Measurements from ENCODE around the gene PODNL1. TPM values are rescaled to one million over a fixed set of nuclear protein-coding genes. Genes with fewer than 3 reads are reported as not detected.

Gene PODNL1
- total RNA-seq = 0.17 TPM in 1 of 2 replicates, not detected in the other
- 2.4 and 3.3 TPM in 2 replicates for polyA plus RNA-seq

- no peaks in the 10 kb centered on the region for H4K20me1 ChIP-seq (ENCODE audit: insufficient read depth, poor library complexity, severe bottlenecking)
- H3K27me3 ChIP-seq = no peaks in the 10 kb centered on the region
- no peak within 1 kb of the TSS for H3K27ac ChIP-seq
- H3K9me3 ChIP-seq (ENCODE audit: low read depth) = no peaks in the 10 kb centered on the region
- H3K4me1 ChIP-seq (ENCODE audit: insufficient read depth) = no peaks in the 10 kb centered on the region
- WGBS (ENCODE audit: low lambda C conversion rate, missing lambda C conversion rate) = 48% methylated on average over 14 of the region's 21 CpGs
- peak; percentile 17 for DNase-seq (ENCODE audit: low spot score)
- H3K4me2 ChIP-seq = peak within 1 kb of the TSS; percentile 63
- TF ChIP-seq EZH2 (IDR thresholded peaks at IDR 0.05; ENCODE audit: borderline replicate concordance) = no peak
- no peak for TF ChIP-seq EZH2phosphoT487 (IDR thresholded peaks at IDR 0.05; ENCODE audit: low read depth, severe bottlenecking, unreplicated experiment)
- TF ChIP-seq, protein P1, sequence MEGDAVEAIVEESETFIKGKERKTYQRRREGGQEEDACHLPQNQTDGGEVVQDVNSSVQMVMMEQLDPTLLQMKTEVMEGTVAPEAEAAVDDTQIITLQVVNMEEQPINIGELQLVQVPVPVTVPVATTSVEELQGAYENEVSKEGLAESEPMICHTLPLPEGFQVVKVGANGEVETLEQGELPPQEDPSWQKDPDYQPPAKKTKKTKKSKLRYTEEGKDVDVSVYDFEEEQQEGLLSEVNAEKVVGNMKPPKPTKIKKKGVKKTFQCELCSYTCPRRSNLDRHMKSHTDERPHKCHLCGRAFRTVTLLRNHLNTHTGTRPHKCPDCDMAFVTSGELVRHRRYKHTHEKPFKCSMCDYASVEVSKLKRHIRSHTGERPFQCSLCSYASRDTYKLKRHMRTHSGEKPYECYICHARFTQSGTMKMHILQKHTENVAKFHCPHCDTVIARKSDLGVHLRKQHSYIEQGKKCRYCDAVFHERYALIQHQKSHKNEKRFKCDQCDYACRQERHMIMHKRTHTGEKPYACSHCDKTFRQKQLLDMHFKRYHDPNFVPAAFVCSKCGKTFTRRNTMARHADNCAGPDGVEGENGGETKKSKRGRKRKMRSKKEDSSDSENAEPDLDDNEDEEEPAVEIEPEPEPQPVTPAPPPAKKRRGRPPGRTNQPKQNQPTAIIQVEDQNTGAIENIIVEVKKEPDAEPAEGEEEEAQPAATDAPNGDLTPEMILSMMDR (IDR thresholded peaks at IDR 0.05; ENCODE audit: poor library complexity) = no peak
- H3K79me2 ChIP-seq = no peaks in the 10 kb centered on the region
- H3K36me3 ChIP-seq (replicated peaks; ENCODE audit: insufficient read depth, low read depth) = no peaks in the 10 kb centered on the region
- no peaks in the 10 kb centered on the region for H3K9me2 ChIP-seq (replicated peaks; ENCODE audit: insufficient read depth)
- H2AFZ ChIP-seq = no peak within 1 kb of the TSS
- no peak within 1 kb of the TSS for H3K4me3 ChIP-seq
Observed at GRCh38 chr19:13938301-13939064, at the start of gene PODNL1. PODNL1 (minus strand) TSS chr19:13938417; CDS start chr19:13938181, 236 bp downstream.

DNA sequence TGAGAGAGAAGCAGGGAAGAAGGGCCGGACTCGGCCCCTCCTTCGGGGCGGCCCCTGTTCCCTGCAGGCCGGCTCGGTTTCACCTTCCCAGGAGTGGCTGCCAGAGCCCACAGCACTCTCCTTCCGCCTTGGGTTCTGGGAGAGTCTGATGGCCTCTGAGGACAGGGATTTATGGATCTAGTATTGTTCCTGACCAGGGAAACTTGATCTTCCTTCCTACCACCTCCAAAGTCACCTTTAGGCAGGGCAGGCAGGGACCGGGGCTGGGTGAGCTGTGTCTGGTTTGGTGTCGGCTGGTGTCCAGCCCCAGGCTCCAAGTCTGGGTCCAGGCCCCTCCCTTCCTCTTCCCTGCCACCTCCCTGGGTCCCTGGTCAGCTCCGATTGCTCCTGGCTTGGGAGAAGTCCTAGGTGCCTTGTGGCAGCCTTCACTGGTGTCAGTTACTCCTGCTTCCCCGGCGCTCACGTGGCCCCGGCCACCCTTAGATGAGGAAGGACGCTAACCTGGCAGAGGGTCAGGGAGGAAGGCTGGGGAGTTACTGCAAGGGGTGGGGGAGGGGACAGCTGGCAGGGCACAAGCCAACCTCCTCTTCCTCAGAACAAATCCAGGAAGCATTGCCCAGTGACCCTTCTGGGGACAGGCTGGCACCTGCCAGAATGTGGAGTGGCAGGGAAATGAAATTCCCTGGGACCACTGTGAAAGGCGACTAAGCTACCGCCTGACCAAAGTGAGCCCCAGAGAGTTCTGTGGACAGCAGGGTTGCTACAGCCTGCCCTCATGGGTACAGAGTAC lies 49.1 kb upstream of the PODNL1 start:
- Histone ChIP-seq H3K4me1 (ENCODE audit: insufficient read depth) (no peaks in the 10 kb centered on the region), H4K20me1 (ENCODE audit: insufficient read depth, poor library complexity, severe bottlenecking) (no peaks in the 10 kb centered on the region), H3K4me3 (no peak overlapping the region), H3K36me3 (replicated peaks; ENCODE audit: insufficient read depth, low read depth) (no peaks in the 10 kb centered on the region), H3K79me2 (no peaks in the 10 kb centered on the region), H3K9me2 (replicated peaks; ENCODE audit: insufficient read depth) (no peaks in the 10 kb centered on the region), H3K4me2 (no peak overlapping the region), H3K27ac (no peak overlapping the region), H2AFZ (no peak overlapping the region), H3K9me3 (ENCODE audit: low read depth) (no peaks in the 10 kb centered on the region), H3K27me3 (no peaks in the 10 kb centered on the region)
- WGBS (ENCODE audit: low lambda C conversion rate, missing lambda C conversion rate) = 78% methylated on average over 17 of the region's 17 CpGs
- no peak for TF ChIP-seq EZH2 (IDR thresholded peaks at IDR 0.05; ENCODE audit: borderline replicate concordance)
- TF ChIP-seq, protein P1 (IDR thresholded peaks at IDR 0.05; ENCODE audit: poor library complexity) = no peak
- no peak for TF ChIP-seq EZH2phosphoT487 (IDR thresholded peaks at IDR 0.05; ENCODE audit: low read depth, severe bottlenecking, unreplicated experiment)
- DNase-seq (ENCODE audit: low spot score) = no peak

GRCh38 chr19:13986348-13986904 lies 48.2 kb upstream of the PODNL1 start:
- Histone ChIP-seq H3K36me3 (replicated peaks; ENCODE audit: insufficient read depth, low read depth) (no peaks in the 10 kb centered on the region), H3K4me3 (no peak overlapping the region), H3K4me2 (peak overlapping the region; percentile 44), H3K27me3 (no peaks in the 10 kb centered on the region), H3K27ac (peak overlapping the region; percentile 20), H3K9me3 (ENCODE audit: low read depth) (no peaks in the 10 kb centered on the region), H4K20me1 (ENCODE audit: insufficient read depth, poor library complexity, severe bottlenecking) (no peaks in the 10 kb centered on the region), H2AFZ (no peak overlapping the region), H3K9me2 (replicated peaks; ENCODE audit: insufficient read depth) (no peaks in the 10 kb centered on the region), H3K79me2 (no peaks in the 10 kb centered on the region), H3K4me1 (ENCODE audit: insufficient read depth) (no peaks in the 10 kb centered on the region)
- peak; percentile 42 for DNase-seq (ENCODE audit: low spot score)
- no peak for TF ChIP-seq EZH2 (IDR thresholded peaks at IDR 0.05; ENCODE audit: borderline replicate concordance)
- TF ChIP-seq, protein P1 (IDR thresholded peaks at IDR 0.05; ENCODE audit: poor library complexity) = no peak
- TF ChIP-seq EZH2phosphoT487 (IDR thresholded peaks at IDR 0.05; ENCODE audit: low read depth, severe bottlenecking, unreplicated experiment) = no peak
- 60% methylated on average over 17 of the region's 19 CpGs for WGBS (ENCODE audit: low lambda C conversion rate, missing lambda C conversion rate)
